ENCODE results near the gene ARHGAP18.

Gene ARHGAP18

GRCh38 chr6:129667034-129667433, 42.9 kb downstream of the ARHGAP18 start:
- peak in 1 of 2 donors; percentile 55 for DNase-seq (ENCODE audit: low read depth in 2 of 2)
- peak; percentile 3 for TF ChIP-seq CTCF (IDR thresholded peaks at IDR 0.05; ENCODE audit: low read depth, low read length)
- no peak overlapping the region for H3K4me3 ChIP-seq (replicated peaks in 1 of 2; ENCODE audit: low read depth in 2 of 2, low read length in 2 of 2)

- no peak overlapping the region for H3K4me3 ChIP-seq (replicated peaks in 1 of 2; ENCODE audit: low read depth in 2 of 2, low read length in 2 of 2)
- TF ChIP-seq CTCF (IDR thresholded peaks at IDR 0.05; ENCODE audit: low read depth, low read length) = no peak
- DNase-seq (ENCODE audit: low read depth in 2 of 2) = no peak
Observed at GRCh38 chr6:129665555-129665954, 44.4 kb downstream of the ARHGAP18 start.

GRCh38 chr6:129663531-129663930, 46.4 kb downstream of the ARHGAP18 start:
- no peak for TF ChIP-seq CTCF (IDR thresholded peaks at IDR 0.05; ENCODE audit: low read depth, low read length)
- DNase-seq (ENCODE audit: low read depth in 2 of 2) = no peak
- H3K4me3 ChIP-seq (replicated peaks in 1 of 2; ENCODE audit: low read depth in 2 of 2, low read length in 2 of 2) = no peak overlapping the region

- H3K4me3 ChIP-seq (replicated peaks in 1 of 2; ENCODE audit: low read depth in 2 of 2, low read length in 2 of 2) = no peak overlapping the region
- no peak for DNase-seq (ENCODE audit: low read depth in 2 of 2)
- no peak for TF ChIP-seq CTCF (IDR thresholded peaks at IDR 0.05; ENCODE audit: low read depth, low read length)
Observed at GRCh38 chr6:129662980-129663431, 47.0 kb downstream of the ARHGAP18 start.

- no peak for DNase-seq (ENCODE audit: low read depth in 2 of 2)
- no peak for TF ChIP-seq CTCF (IDR thresholded peaks at IDR 0.05; ENCODE audit: low read depth, low read length)
- no peak overlapping the region for H3K4me3 ChIP-seq (replicated peaks in 1 of 2; ENCODE audit: low read depth in 2 of 2, low read length in 2 of 2)
Observed at GRCh38 chr6:129662406-129662766, 47.6 kb downstream of the ARHGAP18 start.

GRCh38 chr6:129661536-129662405, 48.2 kb downstream of the ARHGAP18 start:
- H3K4me3 ChIP-seq (replicated peaks in 1 of 2; ENCODE audit: low read depth in 2 of 2, low read length in 2 of 2) = no peak overlapping the region
- no peak for TF ChIP-seq CTCF (IDR thresholded peaks at IDR 0.05; ENCODE audit: low read depth, low read length)
- no peak for DNase-seq (ENCODE audit: low read depth in 2 of 2)
